GM12801 (cell line): Measurements from ENCODE around the gene MDFI.

ENCODE experiments used
- TF ChIP-seq, protein P1 (sequence below): IDR thresholded peaks from one replicate; pipeline ENCODE4 v1.5.1; 2011; ENCODE audit warnings: control low read depth; ENCODE audit not compliant: insufficient read length; ENCODE audit errors: extremely low read depth

MDFI gene

DNA sequence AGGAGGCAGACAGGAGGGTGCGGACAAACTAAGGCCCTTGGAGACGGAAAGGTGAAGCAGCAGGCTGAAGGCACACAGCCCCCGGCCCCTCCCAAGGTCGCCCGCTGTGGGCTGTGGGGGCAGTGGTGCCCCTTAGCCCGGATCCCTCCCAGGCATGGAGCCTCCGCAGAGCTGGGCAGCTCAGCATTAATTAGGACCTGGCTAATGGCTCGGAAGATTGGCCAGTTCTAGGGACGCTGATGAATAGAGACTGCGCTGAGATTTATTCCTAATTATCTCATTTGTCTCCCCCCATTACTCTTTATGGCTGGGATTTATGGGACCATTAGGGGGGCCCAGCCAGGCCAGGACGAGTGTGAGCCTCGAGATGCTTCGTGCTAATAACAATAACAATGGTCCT is 20.4 kb downstream of the MDFI start:
- TF ChIP-seq, protein P1, sequence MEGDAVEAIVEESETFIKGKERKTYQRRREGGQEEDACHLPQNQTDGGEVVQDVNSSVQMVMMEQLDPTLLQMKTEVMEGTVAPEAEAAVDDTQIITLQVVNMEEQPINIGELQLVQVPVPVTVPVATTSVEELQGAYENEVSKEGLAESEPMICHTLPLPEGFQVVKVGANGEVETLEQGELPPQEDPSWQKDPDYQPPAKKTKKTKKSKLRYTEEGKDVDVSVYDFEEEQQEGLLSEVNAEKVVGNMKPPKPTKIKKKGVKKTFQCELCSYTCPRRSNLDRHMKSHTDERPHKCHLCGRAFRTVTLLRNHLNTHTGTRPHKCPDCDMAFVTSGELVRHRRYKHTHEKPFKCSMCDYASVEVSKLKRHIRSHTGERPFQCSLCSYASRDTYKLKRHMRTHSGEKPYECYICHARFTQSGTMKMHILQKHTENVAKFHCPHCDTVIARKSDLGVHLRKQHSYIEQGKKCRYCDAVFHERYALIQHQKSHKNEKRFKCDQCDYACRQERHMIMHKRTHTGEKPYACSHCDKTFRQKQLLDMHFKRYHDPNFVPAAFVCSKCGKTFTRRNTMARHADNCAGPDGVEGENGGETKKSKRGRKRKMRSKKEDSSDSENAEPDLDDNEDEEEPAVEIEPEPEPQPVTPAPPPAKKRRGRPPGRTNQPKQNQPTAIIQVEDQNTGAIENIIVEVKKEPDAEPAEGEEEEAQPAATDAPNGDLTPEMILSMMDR = no peak

DNA sequence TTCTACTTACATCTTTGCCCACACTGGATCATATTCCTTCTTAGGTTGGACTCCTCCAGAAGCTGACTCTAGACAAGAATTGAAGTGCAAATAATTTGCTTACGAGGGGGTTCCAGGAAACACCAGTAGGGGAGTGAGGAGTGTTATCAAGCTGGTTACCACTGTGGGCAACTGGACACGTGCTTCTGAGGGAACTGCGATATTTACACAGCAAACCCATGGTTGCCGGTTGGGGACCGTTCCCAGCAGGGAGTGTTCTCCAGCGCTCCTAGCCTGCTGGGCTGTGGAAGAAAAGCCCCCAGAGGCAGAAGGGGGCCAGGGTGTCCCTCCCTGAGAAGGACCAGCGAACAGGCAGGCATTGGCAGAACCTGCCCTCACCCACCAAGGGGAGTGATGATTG is 21.7 kb downstream of the MDFI start:
- TF ChIP-seq, protein P1 = no peak

GRCh38 chr6:41663568-41663967 is 25.3 kb downstream of the MDFI start:
- TF ChIP-seq, protein P1 = no peak

DNA sequence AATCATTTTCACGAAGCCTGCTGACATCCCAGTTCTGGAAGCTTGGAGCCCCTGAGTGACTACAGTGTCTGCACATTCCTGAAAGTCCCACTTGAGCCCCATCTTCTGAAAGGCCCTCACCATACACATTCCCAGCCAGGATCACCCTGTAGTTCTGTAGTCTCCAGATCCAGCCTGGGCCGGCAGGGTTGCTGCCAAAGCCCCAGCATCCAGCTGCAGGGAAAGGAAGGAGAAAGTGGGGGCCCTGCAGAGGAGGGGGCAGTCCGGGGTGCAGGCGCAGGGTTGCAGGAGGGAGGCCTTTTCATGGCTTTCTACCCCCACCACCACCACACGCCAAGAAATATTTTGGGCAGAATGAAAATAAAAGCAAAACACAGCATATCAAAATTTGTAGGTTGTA is 26.0 kb downstream of the MDFI start:
- TF ChIP-seq, protein P1 = no peak

DNA sequence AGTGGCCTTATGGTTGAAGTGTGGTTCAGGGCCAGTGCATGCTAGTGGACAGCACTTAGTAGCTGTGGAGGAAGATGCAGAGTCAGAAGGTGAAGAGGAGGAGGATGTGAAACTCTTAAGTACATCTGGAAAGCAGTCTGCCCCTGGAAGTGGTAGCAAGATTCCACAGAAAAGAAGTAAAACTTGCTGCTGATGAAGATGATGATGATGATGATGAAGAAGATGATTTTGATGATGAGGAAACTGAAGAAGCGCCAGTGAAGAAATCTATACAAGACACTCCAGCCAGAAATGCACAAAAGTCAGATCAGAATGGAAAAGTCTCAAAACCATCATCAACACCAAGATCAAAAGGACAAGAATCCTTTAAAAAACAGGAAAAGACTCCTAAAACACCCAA is 28.9 kb downstream of the MDFI start:
- TF ChIP-seq, protein P1 = no peak

- TF ChIP-seq, protein P1 = no peak
These were observed 30.7 kb downstream of the MDFI start for GRCh38 chr6:41668968-41669367.

DNA sequence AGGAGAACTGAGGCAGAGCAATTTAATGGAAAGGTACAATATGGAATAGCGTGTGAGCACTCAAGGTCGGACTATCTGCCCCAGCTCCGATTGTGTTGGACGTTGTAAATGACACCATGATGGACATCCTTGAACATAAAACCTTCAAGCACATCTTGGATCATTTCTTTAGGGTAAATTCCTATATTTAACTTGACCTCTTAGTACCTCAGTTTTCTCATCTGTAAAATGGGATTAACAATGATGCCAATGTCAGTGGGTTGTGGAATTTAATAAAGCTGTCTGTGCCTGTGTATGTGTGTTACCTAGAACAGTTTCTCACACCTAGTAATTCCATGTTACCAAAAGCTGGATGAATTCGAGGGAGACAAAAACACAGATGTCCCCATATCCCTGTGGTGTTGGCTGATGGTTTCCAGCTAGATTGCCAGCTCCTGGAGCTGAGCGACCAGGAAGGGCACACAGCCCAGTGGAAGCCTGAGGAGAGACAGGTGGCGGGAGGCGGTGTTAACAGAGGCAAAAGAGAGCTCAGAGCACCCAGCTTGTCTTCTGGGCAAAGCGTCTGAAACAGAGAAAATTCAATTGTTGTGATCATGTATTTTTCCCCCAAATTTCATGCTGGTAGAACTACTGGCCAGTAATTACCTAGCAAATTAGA is 32.6 kb downstream of the MDFI start:
- TF ChIP-seq, protein P1 = no peak
